Esophagus squamous epithelium (tissue), 5 donors: Measurements from ENCODE around the gene FAM78B. TPM values are rescaled to one million over a fixed set of nuclear protein-coding genes. Genes with fewer than 3 reads are reported as not detected.

ENCODE experiments used
- DNase-seq: peaks from one replicate; lab custom pipeline; 2025; lab: John Stamatoyannopoulos, UW
- H3K27ac ChIP-seq, 4 donors: fragments of 200-600 bp; sonication (generic); one replicate each; pipeline ENCODE4 v1.5.1; 2016 to 2019; ENCODE audit warnings: mild to moderate bottlenecking in 1 of 4
- H3K27me3 ChIP-seq, 4 donors: fragments of 200-600 bp; sonication (generic); 1 replicate in 3 of 4; 2 replicates in 1 of 4; pipeline versions ENCODE4 v1.5.1 to v1.6.0; 2017 to 2021; ENCODE audit warnings: antibody characterized with exemption in 1 of 4
- H3K36me3 ChIP-seq, 3 donors: fragments of 200-600 bp; sonication (generic); one replicate each; pipeline ENCODE4 v1.5.1; 2016 to 2019
- H3K4me1 ChIP-seq, 3 donors: fragments of 200-600 bp; sonication (generic); one replicate each; pipeline ENCODE4 v1.5.1; 2017 to 2019
- H3K4me3 ChIP-seq, 4 donors: fragments of 200-600 bp; sonication (generic); 1 replicate in 3 of 4; 2 replicates in 1 of 4; pipeline ENCODE4 v1.5.1; 2016 to 2019; ENCODE audit warnings: mild to moderate bottlenecking in 2 of 4, moderate library complexity in 1 of 4
- H3K9me3 ChIP-seq, 3 donors: fragments of 200-600 bp; sonication (generic); one replicate each; pipeline ENCODE4 v1.5.1; 2016 to 2019
- POLR2A ChIP-seq, 4 donors: fragments of 450-650 bp; IDR thresholded peaks; one replicate each; pipeline ENCODE4 v1.6.1; 2017; ENCODE audit warnings: antibody characterized with exemption in 4 of 4, mild to moderate bottlenecking in 4 of 4, moderate library complexity in 3 of 4
- WGBS, 2 donors: methylation state at CpG; one replicate each; pipeline ENCODE4 v1.1.5; 2018; 5-methylcytosine and 5-hydroxymethylcytosine counted together
- intact Hi-C: fragments of 100-400 bp; cut with DNase I; formaldehyde crosslinking; loops from one replicate; pipeline ENCODE4 v1.15.0; 2022
- total RNA-seq, 4 donors: library from RNA; depleted of rRNA; stranded (reverse); fragments of >200 nt; gene quantifications; one replicate each; pipeline ENCODE4 v1.1.0, GENCODE V29; 2016
- TF ChIP-seq, protein P1 (sequence below), 6 experiments: fragments of 450-650 bp in 4 of 6; fragments of 200-600 bp in 2 of 6; sonication (generic) in 2 of 6; IDR thresholded peaks; one replicate each; pipeline ENCODE4 v1.5.1; 2016 to 2019; ENCODE audit warnings: antibody characterized with exemption in 6 of 6, mild to moderate bottlenecking in 4 of 6, moderate library complexity in 4 of 6
- donor health status: DM: yes; HTN: yes; CAD: no.

FAM78B gene
- total RNA-seq, 4 donors from 2014 or later = 0.26 to 1.7 (median 0.64) TPM

DNA sequence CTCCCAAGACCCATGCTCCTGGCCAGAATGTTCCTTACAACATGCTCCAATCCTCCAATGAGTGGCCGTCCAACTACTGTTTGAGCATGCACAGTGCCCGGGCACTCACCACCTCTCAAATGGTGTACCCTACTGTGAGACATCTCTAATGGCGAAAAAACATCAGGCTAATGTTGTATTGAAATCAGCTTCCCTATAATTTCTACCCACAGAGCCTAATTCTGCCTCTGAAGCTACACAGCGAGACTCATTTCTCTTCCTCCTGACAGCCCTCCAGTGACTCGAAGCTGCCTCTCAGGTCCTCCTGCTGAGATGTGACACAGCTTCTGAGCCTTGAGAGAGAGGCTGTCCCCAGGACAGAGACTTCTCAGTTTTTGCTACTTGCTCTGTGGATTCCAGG, 130.7 kb downstream of the FAM78B start:
- DNase-seq = no peak
- Histone ChIP-seq H3K4me1 (peaks cover 0 to 6% (median 0%) of the 10 kb centered on the region in 3 donors), H3K36me3 (no peaks in the 10 kb centered on the region), H3K27me3 (peaks cover 0 to 4% (median 0%) of the 10 kb centered on the region in 4 donors), H3K9me3 (no peaks in the 10 kb centered on the region), H3K4me3 (no peak overlapping the region), H3K27ac (no peak overlapping the region)
- TF ChIP-seq POLR2A (IDR thresholded peaks at IDR 0.05) = no peak
- TF ChIP-seq, protein P1, sequence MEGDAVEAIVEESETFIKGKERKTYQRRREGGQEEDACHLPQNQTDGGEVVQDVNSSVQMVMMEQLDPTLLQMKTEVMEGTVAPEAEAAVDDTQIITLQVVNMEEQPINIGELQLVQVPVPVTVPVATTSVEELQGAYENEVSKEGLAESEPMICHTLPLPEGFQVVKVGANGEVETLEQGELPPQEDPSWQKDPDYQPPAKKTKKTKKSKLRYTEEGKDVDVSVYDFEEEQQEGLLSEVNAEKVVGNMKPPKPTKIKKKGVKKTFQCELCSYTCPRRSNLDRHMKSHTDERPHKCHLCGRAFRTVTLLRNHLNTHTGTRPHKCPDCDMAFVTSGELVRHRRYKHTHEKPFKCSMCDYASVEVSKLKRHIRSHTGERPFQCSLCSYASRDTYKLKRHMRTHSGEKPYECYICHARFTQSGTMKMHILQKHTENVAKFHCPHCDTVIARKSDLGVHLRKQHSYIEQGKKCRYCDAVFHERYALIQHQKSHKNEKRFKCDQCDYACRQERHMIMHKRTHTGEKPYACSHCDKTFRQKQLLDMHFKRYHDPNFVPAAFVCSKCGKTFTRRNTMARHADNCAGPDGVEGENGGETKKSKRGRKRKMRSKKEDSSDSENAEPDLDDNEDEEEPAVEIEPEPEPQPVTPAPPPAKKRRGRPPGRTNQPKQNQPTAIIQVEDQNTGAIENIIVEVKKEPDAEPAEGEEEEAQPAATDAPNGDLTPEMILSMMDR (IDR thresholded peaks at IDR 0.05) = no peak
- intact Hi-C loops = no loop called here
- 80 to 87% methylated on average over 5 of the region's 5 CpGs for WGBS, 2 donors

DNA sequence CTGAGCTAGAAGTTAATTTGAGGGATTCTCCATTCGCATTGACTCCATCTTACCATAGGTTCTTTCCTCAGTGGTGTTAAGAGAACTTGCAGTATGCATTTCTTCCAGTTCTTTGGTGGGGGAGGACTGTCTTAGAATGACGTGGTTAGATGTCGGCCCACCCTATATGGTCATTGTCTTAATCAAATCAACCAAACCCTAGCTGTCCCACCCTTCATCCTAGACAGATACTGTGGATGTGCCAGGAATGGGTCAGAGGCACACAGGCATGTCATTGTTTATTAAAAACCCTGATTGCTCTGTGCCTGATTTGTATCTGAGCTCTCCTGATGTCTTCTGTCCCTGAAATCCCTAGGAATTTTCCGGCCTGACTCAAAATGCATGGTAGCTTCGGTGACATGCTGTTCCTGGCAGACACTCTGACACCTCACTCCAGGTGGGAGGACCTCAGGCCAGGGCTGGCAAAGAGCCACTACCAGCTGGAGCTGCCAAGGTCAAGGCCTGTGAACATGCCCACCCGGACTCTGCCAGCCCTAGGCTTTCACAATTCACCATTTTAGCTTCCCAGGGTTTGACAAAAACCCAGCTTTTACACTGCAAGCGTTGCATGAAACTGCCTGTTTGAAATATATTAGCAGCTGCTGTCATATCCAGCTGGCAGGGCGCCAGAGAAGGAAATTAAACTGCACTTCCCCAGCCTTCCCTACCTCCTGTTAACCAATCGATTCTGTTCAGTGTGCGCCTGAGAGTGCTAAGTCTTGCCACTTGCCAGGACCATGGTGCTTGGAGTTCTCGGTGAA, 134.0 kb downstream of the FAM78B start:
- intact Hi-C loops = no loop called here
- H3K9me3 ChIP-seq = no peaks in the 10 kb centered on the region
- H3K27me3 ChIP-seq = peaks cover 0 to 4% (median 0%) of the 10 kb centered on the region in 4 donors
- H3K27ac ChIP-seq = no peak overlapping the region
- H3K4me3 ChIP-seq = no peak overlapping the region
- no peaks in the 10 kb centered on the region for H3K36me3 ChIP-seq
- no peak for DNase-seq
- WGBS, 2 donors = 50 to 55% methylated on average over 9 to 10 of the region's 11 CpGs
- peaks cover 0 to 6% (median 0%) of the 10 kb centered on the region in 3 donors for H3K4me1 ChIP-seq
- TF ChIP-seq, protein P1 (IDR thresholded peaks at IDR 0.05) = no peak
- no peak for TF ChIP-seq POLR2A (IDR thresholded peaks at IDR 0.05)

DNA sequence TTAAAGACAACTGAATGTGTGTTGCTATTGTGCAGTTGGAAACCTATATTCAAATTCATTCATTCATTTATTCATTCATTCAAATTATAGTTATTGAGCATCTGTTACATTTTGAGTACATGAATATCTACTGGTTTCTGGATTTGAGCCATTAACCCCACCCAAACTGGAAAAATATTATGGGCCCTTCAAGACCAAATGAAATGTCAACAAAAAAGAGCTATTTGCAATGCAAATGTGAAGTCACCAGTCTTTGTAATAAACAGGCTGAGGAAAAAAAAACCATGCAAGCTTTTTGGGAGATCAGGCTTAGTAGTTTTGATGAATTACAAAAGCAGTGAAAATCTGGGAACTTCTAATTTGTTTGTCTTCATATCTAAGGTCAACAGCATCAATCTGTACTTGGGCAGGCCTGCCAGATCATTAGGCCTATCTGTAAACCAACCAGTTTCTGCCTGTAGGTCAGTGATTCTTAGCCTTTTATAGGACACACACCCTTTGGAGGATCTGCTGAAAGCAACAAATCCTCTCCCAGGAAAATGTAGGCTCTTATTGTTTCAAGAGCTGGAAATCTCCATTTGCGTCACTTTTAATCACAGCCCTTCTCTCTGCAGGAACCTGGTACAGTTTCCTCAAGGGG, 134.7 kb downstream of the FAM78B start:
- 94 to 100% methylated on average over 1 of the region's 1 CpG for WGBS, 2 donors
- Histone ChIP-seq H3K9me3 (no peaks in the 10 kb centered on the region), H3K4me1 (peaks cover 0 to 6% (median 0%) of the 10 kb centered on the region in 3 donors), H3K36me3 (no peaks in the 10 kb centered on the region), H3K27ac (no peak overlapping the region), H3K4me3 (no peak overlapping the region), H3K27me3 (peaks cover 0 to 8% (median 0%) of the 10 kb centered on the region in 4 donors)
- no peak for TF ChIP-seq POLR2A (IDR thresholded peaks at IDR 0.05)
- TF ChIP-seq, protein P1 (IDR thresholded peaks at IDR 0.05) = no peak
- intact Hi-C loops = no loop called here
- no peak for DNase-seq

DNA sequence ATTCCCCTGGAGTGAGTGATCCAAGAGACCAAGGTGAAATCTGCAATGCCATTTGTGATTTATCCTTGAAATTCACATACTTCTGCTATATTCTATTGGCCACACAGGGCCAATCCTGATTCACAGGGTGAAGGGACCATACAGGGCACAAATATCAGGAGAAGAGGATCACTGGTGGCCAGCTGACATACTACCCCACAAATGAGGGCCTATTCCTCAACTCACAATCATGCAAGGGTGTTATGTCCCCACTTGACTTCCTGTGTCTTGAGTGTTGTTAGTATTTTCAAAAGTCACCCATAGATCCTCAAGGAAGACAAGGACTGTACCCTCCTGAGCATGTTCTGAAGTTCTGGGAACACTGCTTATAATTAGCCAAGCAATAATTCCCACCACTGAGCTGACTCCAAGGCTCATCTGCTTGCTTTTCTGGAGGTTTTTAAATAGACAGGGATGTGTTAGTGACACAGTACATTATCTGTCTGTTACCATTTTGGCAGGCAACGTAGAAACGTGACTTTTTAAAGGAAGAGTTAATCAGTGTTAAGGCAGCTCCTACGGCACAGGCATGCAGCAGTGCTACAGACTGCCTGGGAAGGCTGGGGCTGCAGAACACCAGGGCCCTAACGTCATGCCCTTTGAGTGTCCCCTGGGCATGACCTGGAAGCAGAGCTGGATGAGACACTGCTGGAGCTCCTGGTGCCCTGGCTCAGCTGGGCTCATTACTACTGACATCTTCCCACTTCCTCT, 137.4 kb downstream of the FAM78B start:
- Histone ChIP-seq H3K9me3 (no peaks in the 10 kb centered on the region), H3K4me3 (no peak overlapping the region), H3K27me3 (peaks cover 0 to 8% (median 0%) of the 10 kb centered on the region in 4 donors), H3K27ac (no peak overlapping the region), H3K36me3 (no peaks in the 10 kb centered on the region), H3K4me1 (peaks cover 0 to 6% (median 0%) of the 10 kb centered on the region in 3 donors)
- WGBS, 2 donors = 47 to 61% methylated on average over 4 of the region's 4 CpGs
- no peak for TF ChIP-seq POLR2A (IDR thresholded peaks at IDR 0.05)
- TF ChIP-seq, protein P1 (IDR thresholded peaks at IDR 0.05) = no peak
- no peak for DNase-seq
- intact Hi-C loops = no loop called here
